Neuronal stem cell (in vitro differentiated cells): ENCODE measurements around the gene SMNDC1.
"Not testable (repeated sequence)": the region's sequence is repeated elsewhere in the genome, so short reads cannot be mapped to it uniquely, and the experiment has no call there.

Source experiments
- DNase-seq: peaks from one replicate; pipeline ENCODE4 v3.0.0-alpha.2; 2013; ENCODE audit warnings: low spot score
- H2AFZ ChIP-seq: one replicate; pipeline ENCODE4 v1.6.1; 2013; ENCODE audit warnings: mild to moderate bottlenecking, low read length, inconsistent platforms
- H2AK5ac ChIP-seq: 2 replicates; pipeline ENCODE4 v1.6.1; 2013; ENCODE audit warnings: low read depth, mild to moderate bottlenecking, inconsistent platforms, low read length, moderate library complexity, mixed read lengths
- H2BK120ac ChIP-seq: 2 replicates; pipeline ENCODE4 v1.6.1; 2013; ENCODE audit warnings: low read depth, mild to moderate bottlenecking, inconsistent platforms, low read length, moderate library complexity, mixed read lengths
- H2BK12ac ChIP-seq: one replicate; pipeline ENCODE4 v1.6.1; 2013; ENCODE audit warnings: low read length, inconsistent platforms
- H2BK15ac ChIP-seq: 2 replicates; pipeline ENCODE4 v1.6.1; 2013; ENCODE audit warnings: mild to moderate bottlenecking, low read length, inconsistent platforms, mixed read lengths
- H2BK5ac ChIP-seq: one replicate; pipeline ENCODE4 v1.6.1; 2013; ENCODE audit warnings: inconsistent platforms, mild to moderate bottlenecking, low read length, moderate library complexity
- H3K14ac ChIP-seq: one replicate; pipeline ENCODE4 v1.6.1; 2013; ENCODE audit warnings: low read length, inconsistent platforms
- H3K18ac ChIP-seq: 2 replicates; pipeline ENCODE4 v1.6.1; 2013; ENCODE audit warnings: low read length, inconsistent platforms
- H3K23ac ChIP-seq: 2 replicates; pipeline ENCODE4 v1.6.1; 2013; ENCODE audit warnings: low read depth, mild to moderate bottlenecking, mixed read lengths, low read length, inconsistent platforms; ENCODE audit not compliant: poor library complexity
- H3K27ac ChIP-seq: replicated peaks from 3 replicates; pipeline ENCODE4 v1.5.1; 2013; ENCODE audit warnings: low read length, inconsistent platforms
- H3K27me3 ChIP-seq, 3 experiments: 2 replicates each; pipeline ENCODE4 v1.6.1; 2013; ENCODE audit warnings: low read length in 3 of 3, mild to moderate bottlenecking in 2 of 3, inconsistent platforms in 1 of 3, low read depth in 1 of 3, mixed read lengths in 1 of 3, moderate library complexity in 1 of 3; ENCODE audit not compliant: control insufficient read depth in 3 of 3, insufficient read depth in 3 of 3
- H3K36me3 ChIP-seq, 2 donors: replicated peaks in 1 of 2; 2 replicates each; pipeline ENCODE4 v1.6.1; 2013; ENCODE audit warnings: low read length in 2 of 2; ENCODE audit not compliant: control insufficient read depth in 2 of 2, insufficient read depth in 2 of 2
- H3K4ac ChIP-seq: 2 replicates; pipeline ENCODE4 v1.6.1; 2013; ENCODE audit warnings: inconsistent platforms, mild to moderate bottlenecking, low read length, moderate library complexity
- H3K4me1 ChIP-seq, 2 donors: 1 replicate in 1 of 2; 2 replicates in 1 of 2; pipeline ENCODE4 v1.6.1; 2013; ENCODE audit warnings: low read length in 2 of 2, low read depth in 1 of 2; ENCODE audit not compliant: control insufficient read depth in 2 of 2, insufficient read depth in 1 of 2
- H3K4me2 ChIP-seq: one replicate; pipeline ENCODE4 v1.6.1; 2013; ENCODE audit warnings: mild to moderate bottlenecking, low read length, inconsistent platforms; ENCODE audit not compliant: insufficient read depth, poor library complexity, severe bottlenecking
- H3K4me3 ChIP-seq, 2 donors: 2 replicates each; pipeline ENCODE4 v1.5.1; 2013; ENCODE audit warnings: low read length in 2 of 2, mild to moderate bottlenecking in 2 of 2, inconsistent platforms in 1 of 2, moderate library complexity in 1 of 2
- H3K79me1 ChIP-seq: one replicate; pipeline ENCODE4 v1.6.1; 2013; ENCODE audit warnings: low read depth, mild to moderate bottlenecking, inconsistent platforms, low read length, moderate library complexity
- H3K9ac ChIP-seq: one replicate; pipeline ENCODE4 v1.6.1; 2013; ENCODE audit warnings: mild to moderate bottlenecking, low read depth, low read length, inconsistent platforms; ENCODE audit not compliant: poor library complexity
- H3K9me3 ChIP-seq, 2 donors: replicated peaks in 1 of 2; 2 replicates each; pipeline versions ENCODE3 to v1.6.1; 2013; ENCODE audit warnings: low read length in 2 of 2, mild to moderate bottlenecking in 2 of 2, inconsistent platforms in 1 of 2, low read depth in 1 of 2, mixed read lengths in 1 of 2, moderate library complexity in 1 of 2; ENCODE audit not compliant: control insufficient read depth in 2 of 2, insufficient read depth in 1 of 2
- H4K8ac ChIP-seq: one replicate; pipeline ENCODE4 v1.6.1; 2013; ENCODE audit warnings: low read depth, mild to moderate bottlenecking, inconsistent platforms, low read length, moderate library complexity
- H4K91ac ChIP-seq: one replicate; pipeline ENCODE4 v1.6.1; 2013; ENCODE audit warnings: low read length, low read depth, mild to moderate bottlenecking, inconsistent platforms; ENCODE audit not compliant: poor library complexity
- WGBS, 2 donors: extraction: QIAGEN DNeasy Blood & Tissue Kit; methylation state at CpG; one replicate each; pipeline ENCODE4 v1.1.7; 2013; ENCODE audit warnings: missing lambda C conversion rate in 2 of 2, mixed read lengths in 1 of 2; ENCODE audit not compliant: insufficient read length in 2 of 2, insufficient replicate concordance in 1 of 2; ENCODE audit errors: extremely low coverage in 2 of 2; 5-methylcytosine and 5-hydroxymethylcytosine counted together

SMNDC1 gene

GRCh38 chr10:110249489-110249888 lies 55.2 kb downstream of the SMNDC1 start:
- H3K4me2 ChIP-seq, H3K27ac ChIP-seq, H4K91ac ChIP-seq, H2BK12ac ChIP-seq, H3K79me1 ChIP-seq, H3K23ac ChIP-seq, H3K4me3 ChIP-seq, H2BK5ac ChIP-seq, H3K9ac ChIP-seq, DNase-seq, H2AFZ ChIP-seq, H2BK120ac ChIP-seq, H3K4me1 ChIP-seq, H3K14ac ChIP-seq, H3K18ac ChIP-seq, H4K8ac ChIP-seq, H2AK5ac ChIP-seq, H3K27me3 ChIP-seq, H3K9me3 ChIP-seq, H2BK15ac ChIP-seq, H3K4ac ChIP-seq: not testable (repeated sequence)
- H3K36me3 ChIP-seq = peaks cover 0 to 32% of the 10 kb centered on the region in 2 donors
- no CpG with 5 or more reads among the region's 1 CpG for WGBS, 2 donors

DNA sequence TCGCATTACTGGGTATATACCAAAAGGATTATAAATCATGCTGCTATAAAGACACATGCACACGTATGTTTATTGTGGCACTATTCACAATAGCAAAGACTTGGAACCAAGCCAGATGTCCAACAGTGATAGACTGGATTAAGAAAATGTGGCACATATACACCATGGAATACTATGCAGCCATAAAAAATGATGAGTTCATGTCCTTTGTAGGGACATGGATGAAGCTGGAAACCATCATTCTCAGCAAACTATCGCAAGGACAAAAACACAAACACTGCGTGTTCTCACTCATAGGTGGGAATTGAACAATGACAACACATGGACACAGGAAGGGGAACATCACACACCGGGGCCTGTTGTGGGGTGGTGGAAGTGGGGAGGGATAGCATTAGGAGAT lies 56.9 kb downstream of the SMNDC1 start:
- H2AFZ ChIP-seq, H2BK120ac ChIP-seq, H3K9me3 ChIP-seq, H3K18ac ChIP-seq, H3K79me1 ChIP-seq, H3K14ac ChIP-seq, H3K9ac ChIP-seq, H3K4me2 ChIP-seq, H4K8ac ChIP-seq, H4K91ac ChIP-seq, H2BK15ac ChIP-seq, H3K27ac ChIP-seq, DNase-seq, H3K4me1 ChIP-seq, H3K27me3 ChIP-seq, H3K4me3 ChIP-seq, H2AK5ac ChIP-seq, H3K23ac ChIP-seq, H2BK12ac ChIP-seq, H2BK5ac ChIP-seq, H3K4ac ChIP-seq: not testable (repeated sequence)
- WGBS, 2 donors = no CpG with 5 or more reads among the region's 5 CpGs
- H3K36me3 ChIP-seq = peaks cover 0 to 25% of the 10 kb centered on the region in 2 donors

DNA sequence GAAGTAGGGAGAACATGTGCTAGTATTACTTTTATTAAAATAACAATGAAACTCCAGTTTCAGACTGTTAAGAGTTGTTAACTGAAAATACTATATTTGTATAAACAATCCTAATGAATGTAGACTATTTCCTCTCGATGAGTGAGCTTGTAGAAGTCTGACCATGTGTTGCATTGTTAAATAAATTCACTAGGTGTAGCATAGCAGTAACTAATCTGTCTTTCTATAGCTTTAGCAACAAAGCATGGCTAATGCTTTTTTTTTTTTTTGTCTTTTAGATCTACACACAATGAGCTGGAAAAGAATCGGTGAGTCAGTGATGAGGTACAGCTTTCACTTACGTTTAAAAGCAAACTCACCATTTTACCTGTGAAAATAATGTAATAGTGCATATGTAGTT lies 60.2 kb downstream of the SMNDC1 start:
- no CpG with 5 or more reads among the region's 3 CpGs for WGBS, 2 donors
- no peaks in the 10 kb centered on the region for H3K79me1 ChIP-seq

GRCh38 chr10:110242511-110242910 lies 62.2 kb downstream of the SMNDC1 start:
- Histone ChIP-seq H3K9me3 (peaks cover 0 to 10% of the 10 kb centered on the region in 2 donors), H3K27me3 (no peaks in the 10 kb centered on the region), H3K4me3 (no peak overlapping the region), H2BK15ac (no peak overlapping the region), H2AFZ (no peak overlapping the region), H3K79me1 (no peaks in the 10 kb centered on the region), H3K4me1 (no peaks in the 10 kb centered on the region), H4K91ac (no peak overlapping the region), H3K27ac (no peak overlapping the region), H2BK120ac (no peak overlapping the region), H2BK5ac (no peak overlapping the region), H3K4me2 (no peak overlapping the region), H2BK12ac (no peak overlapping the region), H3K18ac (no peak overlapping the region), H3K4ac (no peak overlapping the region), H3K36me3 (peaks cover 2 to 41% of the 10 kb centered on the region in 2 donors), H4K8ac (no peak overlapping the region), H3K14ac (no peak overlapping the region), H3K9ac (no peak overlapping the region), H3K23ac (no peak overlapping the region), H2AK5ac (no peak overlapping the region)
- no CpG with 5 or more reads among the region's 1 CpG for WGBS, 2 donors
- no peak for DNase-seq

More for the DNA sequence above, 60.2 kb downstream of the SMNDC1 start:
- no peak overlapping the region for H3K23ac ChIP-seq
- no peaks in the 10 kb centered on the region for H3K9me3 ChIP-seq
- no peak overlapping the region for H2BK120ac ChIP-seq
- no peak overlapping the region for H2BK15ac ChIP-seq
- H3K4me2 ChIP-seq = no peak overlapping the region
- no peak overlapping the region for H4K91ac ChIP-seq
- no peak overlapping the region for H2AFZ ChIP-seq
- no peak overlapping the region for H3K4me3 ChIP-seq
- no peak overlapping the region for H2AK5ac ChIP-seq
- H2BK5ac ChIP-seq = no peak overlapping the region
- no peak overlapping the region for H4K8ac ChIP-seq
- H3K9ac ChIP-seq = no peak overlapping the region
- peaks cover 0 to 26% of the 10 kb centered on the region in 2 donors for H3K36me3 ChIP-seq
- no peak overlapping the region for H3K4ac ChIP-seq
- no peak overlapping the region for H3K18ac ChIP-seq
- DNase-seq = no peak
- H3K27me3 ChIP-seq = no peaks in the 10 kb centered on the region
- H3K27ac ChIP-seq = no peak overlapping the region
- H2BK12ac ChIP-seq = no peak overlapping the region
- no peaks in the 10 kb centered on the region for H3K4me1 ChIP-seq
- H3K14ac ChIP-seq = no peak overlapping the region
